ENCODE data around the gene ANKRD53.

DNA sequence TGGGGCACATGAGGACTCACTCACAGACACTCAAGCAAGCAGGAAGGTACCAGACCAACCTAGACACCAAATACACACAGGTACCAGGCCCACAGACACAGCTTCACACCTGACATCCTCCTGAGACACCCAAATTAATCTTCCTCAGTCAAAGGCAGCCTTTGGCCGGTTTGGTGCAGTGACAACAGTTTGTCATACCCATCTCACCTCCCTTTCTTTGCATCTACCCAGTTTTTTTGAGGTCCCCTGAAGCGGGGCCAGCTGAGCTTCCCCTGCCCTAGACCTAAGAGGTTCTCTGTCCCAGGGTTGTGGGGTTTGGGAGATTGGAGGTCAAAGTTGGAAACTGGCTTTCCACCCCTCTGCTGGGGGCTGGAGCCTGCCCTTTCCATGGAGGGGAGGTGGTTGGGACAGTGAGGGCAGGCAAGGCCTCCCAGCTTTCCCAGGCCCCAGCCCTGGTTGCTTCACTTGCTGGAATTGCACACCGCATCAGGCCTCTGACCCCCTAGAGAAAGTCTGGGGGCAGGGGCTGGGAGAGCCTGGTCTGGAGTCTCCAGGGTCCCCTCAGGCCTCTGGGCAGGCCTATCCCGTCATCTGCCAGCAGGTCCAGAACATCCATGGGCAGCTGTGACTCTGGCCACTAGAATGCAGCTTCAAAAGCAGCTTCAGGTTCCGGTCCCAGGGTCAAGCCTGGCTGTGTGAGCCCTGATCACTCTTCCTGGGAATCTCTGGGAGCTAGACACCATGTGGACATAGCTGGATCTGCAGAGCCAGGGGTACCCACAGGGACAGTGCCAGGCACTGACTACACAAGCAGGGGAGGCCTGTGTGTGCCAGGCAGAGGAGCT is 28.7 kb downstream of the ANKRD53 start:
- TF ChIP-seq, protein P1, sequence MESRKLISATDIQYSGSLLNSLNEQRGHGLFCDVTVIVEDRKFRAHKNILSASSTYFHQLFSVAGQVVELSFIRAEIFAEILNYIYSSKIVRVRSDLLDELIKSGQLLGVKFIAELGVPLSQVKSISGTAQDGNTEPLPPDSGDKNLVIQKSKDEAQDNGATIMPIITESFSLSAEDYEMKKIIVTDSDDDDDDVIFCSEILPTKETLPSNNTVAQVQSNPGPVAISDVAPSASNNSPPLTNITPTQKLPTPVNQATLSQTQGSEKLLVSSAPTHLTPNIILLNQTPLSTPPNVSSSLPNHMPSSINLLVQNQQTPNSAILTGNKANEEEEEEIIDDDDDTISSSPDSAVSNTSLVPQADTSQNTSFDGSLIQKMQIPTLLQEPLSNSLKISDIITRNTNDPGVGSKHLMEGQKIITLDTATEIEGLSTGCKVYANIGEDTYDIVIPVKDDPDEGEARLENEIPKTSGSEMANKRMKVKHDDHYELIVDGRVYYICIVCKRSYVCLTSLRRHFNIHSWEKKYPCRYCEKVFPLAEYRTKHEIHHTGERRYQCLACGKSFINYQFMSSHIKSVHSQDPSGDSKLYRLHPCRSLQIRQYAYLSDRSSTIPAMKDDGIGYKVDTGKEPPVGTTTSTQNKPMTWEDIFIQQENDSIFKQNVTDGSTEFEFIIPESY (IDR thresholded peaks at IDR 0.05; ENCODE audit: borderline replicate concordance, low read depth) = no peak
- no peak for TF ChIP-seq EP300 (IDR thresholded peaks at IDR 0.05; ENCODE audit: borderline replicate concordance in 1 of 2, low read depth in 1 of 2, low read length in 1 of 2)
- TF ChIP-seq, protein P2, sequence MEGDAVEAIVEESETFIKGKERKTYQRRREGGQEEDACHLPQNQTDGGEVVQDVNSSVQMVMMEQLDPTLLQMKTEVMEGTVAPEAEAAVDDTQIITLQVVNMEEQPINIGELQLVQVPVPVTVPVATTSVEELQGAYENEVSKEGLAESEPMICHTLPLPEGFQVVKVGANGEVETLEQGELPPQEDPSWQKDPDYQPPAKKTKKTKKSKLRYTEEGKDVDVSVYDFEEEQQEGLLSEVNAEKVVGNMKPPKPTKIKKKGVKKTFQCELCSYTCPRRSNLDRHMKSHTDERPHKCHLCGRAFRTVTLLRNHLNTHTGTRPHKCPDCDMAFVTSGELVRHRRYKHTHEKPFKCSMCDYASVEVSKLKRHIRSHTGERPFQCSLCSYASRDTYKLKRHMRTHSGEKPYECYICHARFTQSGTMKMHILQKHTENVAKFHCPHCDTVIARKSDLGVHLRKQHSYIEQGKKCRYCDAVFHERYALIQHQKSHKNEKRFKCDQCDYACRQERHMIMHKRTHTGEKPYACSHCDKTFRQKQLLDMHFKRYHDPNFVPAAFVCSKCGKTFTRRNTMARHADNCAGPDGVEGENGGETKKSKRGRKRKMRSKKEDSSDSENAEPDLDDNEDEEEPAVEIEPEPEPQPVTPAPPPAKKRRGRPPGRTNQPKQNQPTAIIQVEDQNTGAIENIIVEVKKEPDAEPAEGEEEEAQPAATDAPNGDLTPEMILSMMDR (IDR thresholded peaks at IDR 0.05) = no peak
- TF ChIP-seq EZH2phosphoT487 (IDR thresholded peaks at IDR 0.05; ENCODE audit: borderline replicate concordance, low read depth) = no peak
- TF ChIP-seq, protein P3, sequence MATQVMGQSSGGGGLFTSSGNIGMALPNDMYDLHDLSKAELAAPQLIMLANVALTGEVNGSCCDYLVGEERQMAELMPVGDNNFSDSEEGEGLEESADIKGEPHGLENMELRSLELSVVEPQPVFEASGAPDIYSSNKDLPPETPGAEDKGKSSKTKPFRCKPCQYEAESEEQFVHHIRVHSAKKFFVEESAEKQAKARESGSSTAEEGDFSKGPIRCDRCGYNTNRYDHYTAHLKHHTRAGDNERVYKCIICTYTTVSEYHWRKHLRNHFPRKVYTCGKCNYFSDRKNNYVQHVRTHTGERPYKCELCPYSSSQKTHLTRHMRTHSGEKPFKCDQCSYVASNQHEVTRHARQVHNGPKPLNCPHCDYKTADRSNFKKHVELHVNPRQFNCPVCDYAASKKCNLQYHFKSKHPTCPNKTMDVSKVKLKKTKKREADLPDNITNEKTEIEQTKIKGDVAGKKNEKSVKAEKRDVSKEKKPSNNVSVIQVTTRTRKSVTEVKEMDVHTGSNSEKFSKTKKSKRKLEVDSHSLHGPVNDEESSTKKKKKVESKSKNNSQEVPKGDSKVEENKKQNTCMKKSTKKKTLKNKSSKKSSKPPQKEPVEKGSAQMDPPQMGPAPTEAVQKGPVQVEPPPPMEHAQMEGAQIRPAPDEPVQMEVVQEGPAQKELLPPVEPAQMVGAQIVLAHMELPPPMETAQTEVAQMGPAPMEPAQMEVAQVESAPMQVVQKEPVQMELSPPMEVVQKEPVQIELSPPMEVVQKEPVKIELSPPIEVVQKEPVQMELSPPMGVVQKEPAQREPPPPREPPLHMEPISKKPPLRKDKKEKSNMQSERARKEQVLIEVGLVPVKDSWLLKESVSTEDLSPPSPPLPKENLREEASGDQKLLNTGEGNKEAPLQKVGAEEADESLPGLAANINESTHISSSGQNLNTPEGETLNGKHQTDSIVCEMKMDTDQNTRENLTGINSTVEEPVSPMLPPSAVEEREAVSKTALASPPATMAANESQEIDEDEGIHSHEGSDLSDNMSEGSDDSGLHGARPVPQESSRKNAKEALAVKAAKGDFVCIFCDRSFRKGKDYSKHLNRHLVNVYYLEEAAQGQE (IDR thresholded peaks at IDR 0.05; ENCODE audit: low read depth, low read length) = no peak
- TF ChIP-seq POLR2AphosphoS5 (IDR thresholded peaks at IDR 0.05; ENCODE audit: low read depth, low read length) = no peak
- no peak for TF ChIP-seq GABPA (IDR thresholded peaks at IDR 0.05; ENCODE audit: low read depth)
